Stimulated activated CD4-positive, alpha-beta T cell treated with anti-CD3 and anti-CD28 coated beads, Interleukin-15, amount 100 ng/mL, for 1 hour (primary cell): ENCODE results near the gene BCL2L14.
"Not testable (repeated sequence)": the region's sequence is repeated elsewhere in the genome, so short reads cannot be mapped to it uniquely, and the experiment has no call there.

ENCODE experiments used
- DNase-seq, 2 donors: peaks; one replicate each; pipeline ENCODE4 v3.0.0-alpha.2; 2020; ENCODE audit warnings: low read depth in 1 of 2, low spot score in 1 of 2

BCL2L14 gene

GRCh38 chr12:12107678-12108077 is 36.9 kb downstream of the BCL2L14 start:
- DNase-seq: no peak

- DNase-seq: no peak
These were observed 37.8 kb downstream of the BCL2L14 start for GRCh38 chr12:12108441-12109058.

- not testable (repeated sequence) for DNase-seq
These were observed 40.3 kb downstream of the BCL2L14 start for GRCh38 chr12:12110923-12111555.

- DNase-seq: no peak
These were observed 44.8 kb downstream of the BCL2L14 start for GRCh38 chr12:12115514-12115913.

DNA sequence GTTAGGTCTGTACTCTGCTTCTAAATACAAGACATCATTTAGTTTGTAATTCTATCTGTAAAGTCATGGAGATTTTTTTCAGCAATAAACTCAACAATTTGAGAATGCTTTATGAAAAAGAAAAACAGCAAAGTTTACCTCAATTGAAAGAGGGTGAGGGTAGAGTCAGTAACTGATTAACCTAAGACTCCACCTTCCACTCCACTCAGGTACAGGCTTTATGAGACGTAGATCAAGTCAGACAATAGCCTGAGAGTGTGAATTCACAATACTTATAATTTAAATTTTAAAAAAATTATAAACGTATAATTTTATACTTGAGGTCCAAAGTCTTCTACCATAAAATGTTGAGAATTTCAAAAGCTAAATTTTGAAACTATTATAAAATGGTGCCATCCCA is 45.9 kb downstream of the BCL2L14 start:
- DNase-seq: no peak

DNA sequence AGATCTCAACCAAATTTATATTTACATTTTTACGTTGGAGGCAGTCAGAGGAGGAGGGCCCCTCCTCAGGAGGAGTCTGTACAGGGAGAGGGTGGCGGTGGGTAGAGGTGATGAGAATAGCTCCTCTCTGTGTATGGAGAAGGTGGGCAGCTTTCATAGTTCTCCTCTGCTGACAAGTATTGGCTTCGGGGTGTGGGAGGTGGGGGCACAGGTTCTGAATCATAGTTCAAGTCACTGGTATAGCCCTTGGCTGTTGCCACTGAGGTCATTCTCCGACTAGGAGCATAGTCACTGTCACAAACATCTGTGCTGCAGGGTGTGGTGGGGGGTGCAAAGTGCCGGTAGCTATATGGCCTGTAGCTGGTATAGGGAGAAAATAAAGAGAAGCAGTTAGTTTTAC is 50.3 kb downstream of the BCL2L14 start:
- no peak for DNase-seq

DNA sequence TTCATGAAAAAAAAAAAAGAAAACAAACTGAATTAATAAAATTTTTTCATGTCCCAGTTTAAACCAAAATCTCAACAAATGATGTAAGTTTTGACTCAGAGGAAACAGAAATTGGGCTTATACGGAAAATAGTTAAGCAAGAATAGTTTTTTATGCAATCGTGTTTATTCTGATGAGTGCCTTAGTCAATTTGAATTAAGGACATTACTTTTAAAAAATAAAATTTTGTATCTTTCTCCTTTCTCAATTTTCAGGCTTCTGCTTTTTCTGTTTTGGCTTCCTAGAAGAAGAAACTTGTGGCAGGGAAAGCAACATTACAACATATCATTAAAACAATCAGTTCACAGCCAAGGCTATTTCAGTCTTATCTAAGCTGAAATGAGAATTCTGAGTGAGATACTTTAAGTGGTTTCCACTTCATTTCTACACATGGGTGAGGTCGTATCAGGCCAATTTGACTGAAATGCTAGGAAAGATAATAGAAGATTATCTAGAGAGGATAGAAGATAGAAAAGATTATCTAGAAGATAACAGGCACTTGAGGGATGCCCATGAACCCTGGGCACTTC is 52.4 kb downstream of the BCL2L14 start:
- no peak for DNase-seq

- no peak for DNase-seq
These were observed 55.8 kb downstream of the BCL2L14 start for GRCh38 chr12:12126551-12126950.

DNA sequence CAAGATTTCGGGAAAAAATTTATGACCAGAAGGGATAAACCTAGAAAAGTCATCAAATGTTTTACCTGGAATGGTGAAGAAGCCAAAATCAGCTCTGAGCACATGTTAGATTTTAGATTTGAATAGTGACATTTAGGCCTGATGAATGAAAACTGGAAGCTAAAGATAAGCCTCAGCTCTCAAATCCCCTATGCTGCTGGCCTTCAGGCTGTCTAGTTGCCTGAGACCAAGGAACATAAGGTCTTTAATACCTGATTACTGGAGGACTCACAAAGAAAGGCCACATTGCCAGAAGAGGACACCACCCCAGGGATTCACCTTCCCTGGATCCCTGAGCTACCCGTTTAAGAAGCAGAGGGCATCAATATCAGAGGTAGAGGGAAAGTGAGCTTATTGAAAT is 56.6 kb downstream of the BCL2L14 start:
- no peak for DNase-seq

- DNase-seq: no peak
These were observed 57.9 kb downstream of the BCL2L14 start for GRCh38 chr12:12128670-12129069.

DNA sequence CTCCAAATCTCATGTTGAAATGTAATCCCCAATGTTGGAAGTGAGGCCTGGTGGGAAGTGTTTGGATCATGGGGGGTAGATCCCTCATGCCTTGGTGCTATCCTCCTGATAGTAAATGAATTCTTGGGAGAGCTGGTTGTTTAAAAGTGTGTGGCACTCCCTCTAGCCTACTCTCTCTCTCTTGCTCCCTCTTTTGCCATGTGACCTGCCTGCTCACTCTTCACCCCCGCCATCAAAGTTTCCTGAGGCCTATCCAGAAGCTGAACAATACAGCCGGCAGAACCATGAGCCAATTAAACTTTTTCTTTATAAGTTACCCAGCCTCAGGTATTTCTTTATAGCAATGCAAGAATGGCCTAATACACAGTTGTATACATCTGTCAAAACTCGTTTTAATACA is 62.5 kb downstream of the BCL2L14 start:
- no peak for DNase-seq

GRCh38 chr12:12133785-12134184 is 63.0 kb downstream of the BCL2L14 start:
- no peak for DNase-seq

- no peak for DNase-seq
These were observed 67.7 kb downstream of the BCL2L14 start for GRCh38 chr12:12138203-12139154.

DNA sequence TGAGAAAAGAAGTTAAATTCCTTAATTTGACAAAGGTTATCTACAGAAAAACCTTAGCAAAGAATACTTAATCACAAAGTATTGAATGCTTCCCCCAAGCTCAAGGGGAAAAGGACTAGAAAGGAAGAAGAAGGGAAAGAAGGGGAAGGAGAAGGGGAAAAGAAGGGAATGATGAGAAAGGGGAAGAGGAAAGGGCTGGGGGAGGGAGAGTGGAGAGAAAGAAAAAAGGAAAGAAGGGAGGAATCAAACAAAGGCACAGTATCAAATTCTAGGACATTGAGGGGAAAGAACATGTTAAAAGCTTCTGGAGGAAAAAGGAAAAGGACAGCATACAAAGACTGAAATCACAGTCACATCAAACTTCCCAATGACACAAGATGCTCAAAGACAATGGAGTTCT is 70.3 kb downstream of the BCL2L14 start:
- DNase-seq: no peak

DNA sequence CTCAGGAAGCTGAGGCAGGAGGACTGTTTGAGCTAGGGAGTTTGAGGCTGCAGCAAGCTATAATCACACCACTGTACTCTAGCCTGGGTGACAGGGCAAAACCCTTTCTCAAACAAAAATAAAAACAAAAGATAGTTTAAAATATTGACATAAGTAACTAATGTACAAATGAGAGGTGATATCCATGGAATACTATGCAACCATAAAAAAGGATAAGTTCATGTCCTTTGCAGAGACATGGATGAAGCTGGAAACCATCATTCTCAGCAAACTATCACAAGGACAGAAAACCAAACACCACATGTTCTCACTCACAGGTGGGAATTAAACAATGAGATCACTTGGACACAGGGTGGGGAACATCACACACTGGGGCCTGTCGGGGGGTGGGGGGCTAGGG is 73.8 kb downstream of the BCL2L14 start:
- DNase-seq: not testable (repeated sequence)

DNA sequence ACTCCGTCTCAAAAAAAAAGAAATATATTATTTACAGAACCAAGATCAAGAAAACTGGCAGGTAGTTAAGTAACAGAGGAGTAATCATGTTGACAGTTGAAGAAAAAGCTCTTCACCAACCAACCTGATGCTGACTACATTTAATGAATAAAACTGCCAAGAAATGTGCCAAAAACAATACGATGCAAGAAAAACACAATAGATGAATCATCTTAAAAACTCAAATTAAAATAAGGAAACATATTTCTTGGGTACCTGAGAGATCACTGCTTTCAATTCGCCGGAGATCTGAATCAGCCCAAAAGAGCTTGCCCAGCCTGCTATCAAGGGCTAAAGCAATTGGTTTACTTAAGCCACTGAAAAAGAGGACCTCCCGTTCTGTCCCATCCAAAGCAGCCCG is 76.4 kb downstream of the BCL2L14 start:
- DNase-seq: no peak
